HepG2 (cell line): Measurements from ENCODE around the gene SDK1. TPM values are rescaled to one million over a fixed set of nuclear protein-coding genes. Genes with fewer than 3 reads are reported as not detected.

ENCODE experiments used
- DPF2 ChIP-seq: sonication (generic); formaldehyde crosslinking; IDR thresholded peaks from 2 replicates; pipeline ENCODE4 v1.4.0; 2020; ENCODE audit warnings: mild to moderate bottlenecking, low read depth, missing genetic modification reagents, borderline replicate concordance
- NPAS2 ChIP-seq: sonication (generic); formaldehyde crosslinking; IDR thresholded peaks from 2 replicates; pipeline ENCODE4 v1.8.0; 2022; ENCODE audit warnings: mild to moderate bottlenecking, missing genetic modification reagents, borderline replicate concordance
- NR2F6 ChIP-seq, 2 experiments: IDR thresholded peaks; 2 replicates each; pipeline ENCODE4 v1.6.1; 2016; ENCODE audit warnings: antibody characterized with exemption in 1 of 2, mild to moderate bottlenecking in 1 of 2
- SKI ChIP-seq: fragments of 450-650 bp; IDR thresholded peaks from one replicate; pipeline ENCODE4 v1.6.1; 2018; ENCODE audit warnings: mild to moderate bottlenecking; ENCODE audit not compliant: partially characterized antibody
- SPEN ChIP-seq: sonication (generic); formaldehyde crosslinking; IDR thresholded peaks from 2 replicates; pipeline ENCODE4 v1.5.1; 2020; ENCODE audit warnings: low read depth, mild to moderate bottlenecking, missing genetic modification reagents
- ZNF878 ChIP-seq: sonication (generic); formaldehyde crosslinking; IDR thresholded peaks from 2 replicates; pipeline ENCODE4 v1.8.1; 2023; ENCODE audit warnings: mild to moderate bottlenecking, missing genetic modification reagents, moderate library complexity
- polyA plus RNA-seq, 8 experiments: library from polyadenylated mRNA; depleted of rRNA in 3 of 8; stranded (reverse) in 7 of 8; unstranded in 1 of 8; fragments of >200 nt; fragmentation: Illumina TruSeq in 4 of 8; extraction: Trizol in 4 of 8; gene quantifications; 2 replicates each; pipeline versions ENCODE4 v1.2.1 to v1.2.3, GENCODE V29; 2011 to 2016; ENCODE audit warnings: low read depth in 4 of 8, missing spikeins in 1 of 8, mixed read lengths in 1 of 8; ENCODE audit not compliant: insufficient read depth in 1 of 8
- total RNA-seq, 5 experiments: library from RNA; depleted of rRNA; stranded (reverse); fragments of >200 nt; fragmentation: Illumina TruSeq; extraction: Trizol; gene quantifications; 2 replicates each; pipeline ENCODE4 v1.2.3, GENCODE V29; 2016; ENCODE audit warnings: low read depth in 1 of 5
- TF ChIP-seq, protein P1 (sequence below): sonication (generic); formaldehyde crosslinking; IDR thresholded peaks from 2 replicates; pipeline ENCODE4 v1.5.0; 2020; ENCODE audit warnings: missing genetic modification reagents
- TF ChIP-seq, protein P2 (sequence below): sonication (generic); formaldehyde crosslinking; IDR thresholded peaks from 2 replicates; pipeline ENCODE4 v1.4.0; 2020; ENCODE audit warnings: missing genetic modification reagents
- TF ChIP-seq, protein P3 (sequence below): sonication (generic); formaldehyde crosslinking; IDR thresholded peaks from 2 replicates; pipeline ENCODE4; 2020; ENCODE audit warnings: missing genetic modification reagents, mild to moderate bottlenecking, borderline replicate concordance
- TF ChIP-seq, protein P4 (sequence below): IDR thresholded peaks from 2 replicates; pipeline ENCODE4 v1.6.1; 2016; ENCODE audit warnings: missing compliant biosample characterization, missing genetic modification reagents, borderline replicate concordance
- TF ChIP-seq, protein P5 (sequence below): sonication (generic); formaldehyde crosslinking; conservative IDR thresholded peaks from 2 replicates; pipeline ENCODE4 v1.4.0; 2020; ENCODE audit warnings: mild to moderate bottlenecking, missing genetic modification reagents, moderate library complexity

The SDK1 gene
- total and polyA plus RNA-seq, 2 of the 13 experiments (the other 11 are each of a cell fraction or from before 2014, with no cell fraction given) = 0.35 to 2.4 TPM

DNA sequence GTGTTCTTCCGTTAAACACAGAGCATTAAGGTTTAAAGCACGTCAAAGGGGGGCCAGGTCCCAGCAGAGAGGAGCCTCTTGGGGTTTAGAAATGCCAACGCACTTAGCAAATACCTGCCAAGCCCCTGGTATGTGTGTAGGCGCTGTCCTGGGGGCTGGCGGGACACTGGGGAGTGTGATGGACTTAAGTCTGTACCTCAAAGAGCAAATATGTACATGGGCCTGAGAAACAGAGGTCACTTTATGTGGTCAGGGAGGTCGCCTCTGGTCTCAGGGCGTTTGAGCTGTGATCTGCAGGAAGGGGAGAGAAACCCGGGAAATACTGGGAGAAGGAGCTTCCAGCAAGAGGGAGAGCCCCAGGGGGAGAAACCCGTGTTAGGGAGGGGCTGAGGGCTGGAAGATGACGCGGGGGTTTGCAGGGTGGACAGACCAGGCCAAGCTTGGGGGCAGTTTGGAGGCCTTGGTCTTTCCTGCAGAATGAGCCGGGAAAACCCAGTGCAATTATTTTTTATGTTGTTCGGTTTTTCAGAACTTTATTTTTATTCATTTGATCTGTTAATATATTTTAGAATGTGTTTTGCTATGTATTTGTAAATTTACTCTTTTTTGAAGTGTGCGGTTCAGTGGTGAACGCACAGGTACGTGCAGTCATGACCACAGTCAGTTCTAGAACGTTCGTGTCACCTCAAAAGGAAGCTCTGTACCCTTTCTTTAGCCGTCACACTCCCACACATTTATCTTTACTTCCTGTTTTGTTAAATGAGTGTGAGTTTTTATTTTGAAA, 939.7 kb downstream of the SDK1 start (continued):
- TF ChIP-seq, protein P1, sequence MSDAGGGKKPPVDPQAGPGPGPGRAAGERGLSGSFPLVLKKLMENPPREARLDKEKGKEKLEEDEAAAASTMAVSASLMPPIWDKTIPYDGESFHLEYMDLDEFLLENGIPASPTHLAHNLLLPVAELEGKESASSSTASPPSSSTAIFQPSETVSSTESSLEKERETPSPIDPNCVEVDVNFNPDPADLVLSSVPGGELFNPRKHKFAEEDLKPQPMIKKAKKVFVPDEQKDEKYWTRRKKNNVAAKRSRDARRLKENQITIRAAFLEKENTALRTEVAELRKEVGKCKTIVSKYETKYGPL (CRISPR knock-in tag) = no peak
- TF ChIP-seq, protein P2, sequence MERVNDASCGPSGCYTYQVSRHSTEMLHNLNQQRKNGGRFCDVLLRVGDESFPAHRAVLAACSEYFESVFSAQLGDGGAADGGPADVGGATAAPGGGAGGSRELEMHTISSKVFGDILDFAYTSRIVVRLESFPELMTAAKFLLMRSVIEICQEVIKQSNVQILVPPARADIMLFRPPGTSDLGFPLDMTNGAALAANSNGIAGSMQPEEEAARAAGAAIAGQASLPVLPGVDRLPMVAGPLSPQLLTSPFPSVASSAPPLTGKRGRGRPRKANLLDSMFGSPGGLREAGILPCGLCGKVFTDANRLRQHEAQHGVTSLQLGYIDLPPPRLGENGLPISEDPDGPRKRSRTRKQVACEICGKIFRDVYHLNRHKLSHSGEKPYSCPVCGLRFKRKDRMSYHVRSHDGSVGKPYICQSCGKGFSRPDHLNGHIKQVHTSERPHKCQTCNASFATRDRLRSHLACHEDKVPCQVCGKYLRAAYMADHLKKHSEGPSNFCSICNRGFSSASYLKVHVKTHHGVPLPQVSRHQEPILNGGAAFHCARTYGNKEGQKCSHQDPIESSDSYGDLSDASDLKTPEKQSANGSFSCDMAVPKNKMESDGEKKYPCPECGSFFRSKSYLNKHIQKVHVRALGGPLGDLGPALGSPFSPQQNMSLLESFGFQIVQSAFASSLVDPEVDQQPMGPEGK (CRISPR knock-in tag) = peak; percentile 95
- TF ChIP-seq NR2F6 (IDR thresholded peaks at IDR 0.05) = peak; percentile 45; the same call in 1 of the 2 replicates
- TF ChIP-seq NR2F6 (CRISPR knock-in tag; IDR thresholded peaks at IDR 0.05) = peak; percentile 22; the same call in 1 of the 2 replicates
- TF ChIP-seq, protein P3, sequence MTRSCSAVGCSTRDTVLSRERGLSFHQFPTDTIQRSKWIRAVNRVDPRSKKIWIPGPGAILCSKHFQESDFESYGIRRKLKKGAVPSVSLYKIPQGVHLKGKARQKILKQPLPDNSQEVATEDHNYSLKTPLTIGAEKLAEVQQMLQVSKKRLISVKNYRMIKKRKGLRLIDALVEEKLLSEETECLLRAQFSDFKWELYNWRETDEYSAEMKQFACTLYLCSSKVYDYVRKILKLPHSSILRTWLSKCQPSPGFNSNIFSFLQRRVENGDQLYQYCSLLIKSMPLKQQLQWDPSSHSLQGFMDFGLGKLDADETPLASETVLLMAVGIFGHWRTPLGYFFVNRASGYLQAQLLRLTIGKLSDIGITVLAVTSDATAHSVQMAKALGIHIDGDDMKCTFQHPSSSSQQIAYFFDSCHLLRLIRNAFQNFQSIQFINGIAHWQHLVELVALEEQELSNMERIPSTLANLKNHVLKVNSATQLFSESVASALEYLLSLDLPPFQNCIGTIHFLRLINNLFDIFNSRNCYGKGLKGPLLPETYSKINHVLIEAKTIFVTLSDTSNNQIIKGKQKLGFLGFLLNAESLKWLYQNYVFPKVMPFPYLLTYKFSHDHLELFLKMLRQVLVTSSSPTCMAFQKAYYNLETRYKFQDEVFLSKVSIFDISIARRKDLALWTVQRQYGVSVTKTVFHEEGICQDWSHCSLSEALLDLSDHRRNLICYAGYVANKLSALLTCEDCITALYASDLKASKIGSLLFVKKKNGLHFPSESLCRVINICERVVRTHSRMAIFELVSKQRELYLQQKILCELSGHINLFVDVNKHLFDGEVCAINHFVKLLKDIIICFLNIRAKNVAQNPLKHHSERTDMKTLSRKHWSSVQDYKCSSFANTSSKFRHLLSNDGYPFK (CRISPR knock-in tag) = no peak
- TF ChIP-seq SPEN (CRISPR knock-in tag) = no peak
- TF ChIP-seq DPF2 (CRISPR knock-in tag) = 0 out of 2 replicates have a peak, but pooled peaks have one; percentile 29
- TF ChIP-seq, protein P4, sequence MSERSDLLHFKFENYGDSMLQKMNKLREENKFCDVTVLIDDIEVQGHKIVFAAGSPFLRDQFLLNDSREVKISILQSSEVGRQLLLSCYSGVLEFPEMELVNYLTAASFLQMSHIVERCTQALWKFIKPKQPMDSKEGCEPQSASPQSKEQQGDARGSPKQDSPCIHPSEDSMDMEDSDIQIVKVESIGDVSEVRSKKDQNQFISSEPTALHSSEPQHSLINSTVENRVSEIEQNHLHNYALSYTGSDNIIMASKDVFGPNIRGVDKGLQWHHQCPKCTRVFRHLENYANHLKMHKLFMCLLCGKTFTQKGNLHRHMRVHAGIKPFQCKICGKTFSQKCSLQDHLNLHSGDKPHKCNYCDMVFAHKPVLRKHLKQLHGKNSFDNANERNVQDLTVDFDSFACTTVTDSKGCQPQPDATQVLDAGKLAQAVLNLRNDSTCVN (CRISPR knock-in tag) = no peak
- no peak for TF ChIP-seq ZNF878 (CRISPR knock-in tag)
- TF ChIP-seq, protein P5, sequence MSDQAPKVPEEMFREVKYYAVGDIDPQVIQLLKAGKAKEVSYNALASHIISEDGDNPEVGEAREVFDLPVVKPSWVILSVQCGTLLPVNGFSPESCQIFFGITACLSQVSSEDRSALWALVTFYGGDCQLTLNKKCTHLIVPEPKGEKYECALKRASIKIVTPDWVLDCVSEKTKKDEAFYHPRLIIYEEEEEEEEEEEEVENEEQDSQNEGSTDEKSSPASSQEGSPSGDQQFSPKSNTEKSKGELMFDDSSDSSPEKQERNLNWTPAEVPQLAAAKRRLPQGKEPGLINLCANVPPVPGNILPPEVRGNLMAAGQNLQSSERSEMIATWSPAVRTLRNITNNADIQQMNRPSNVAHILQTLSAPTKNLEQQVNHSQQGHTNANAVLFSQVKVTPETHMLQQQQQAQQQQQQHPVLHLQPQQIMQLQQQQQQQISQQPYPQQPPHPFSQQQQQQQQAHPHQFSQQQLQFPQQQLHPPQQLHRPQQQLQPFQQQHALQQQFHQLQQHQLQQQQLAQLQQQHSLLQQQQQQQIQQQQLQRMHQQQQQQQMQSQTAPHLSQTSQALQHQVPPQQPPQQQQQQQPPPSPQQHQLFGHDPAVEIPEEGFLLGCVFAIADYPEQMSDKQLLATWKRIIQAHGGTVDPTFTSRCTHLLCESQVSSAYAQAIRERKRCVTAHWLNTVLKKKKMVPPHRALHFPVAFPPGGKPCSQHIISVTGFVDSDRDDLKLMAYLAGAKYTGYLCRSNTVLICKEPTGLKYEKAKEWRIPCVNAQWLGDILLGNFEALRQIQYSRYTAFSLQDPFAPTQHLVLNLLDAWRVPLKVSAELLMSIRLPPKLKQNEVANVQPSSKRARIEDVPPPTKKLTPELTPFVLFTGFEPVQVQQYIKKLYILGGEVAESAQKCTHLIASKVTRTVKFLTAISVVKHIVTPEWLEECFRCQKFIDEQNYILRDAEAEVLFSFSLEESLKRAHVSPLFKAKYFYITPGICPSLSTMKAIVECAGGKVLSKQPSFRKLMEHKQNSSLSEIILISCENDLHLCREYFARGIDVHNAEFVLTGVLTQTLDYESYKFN (CRISPR knock-in tag) = peak; percentile 37; the same call in 1 of the 2 replicates
- TF ChIP-seq SKI = peak; percentile 33
- TF ChIP-seq NPAS2 (CRISPR knock-in tag) = no peak
